SK-N-SH (cell line): ENCODE data around the gene OST4. TPM values are rescaled to one million over a fixed set of nuclear protein-coding genes. Genes with fewer than 3 reads are reported as not detected.

Source experiments
- CTCF ChIA-PET: fragments of 300-600, 350-600 bp; formaldehyde crosslinking; extraction: SDS; loops from one replicate; lab custom pipeline; 2021; lab: Yijun Ruan, JAX
- POLR2A ChIA-PET: fragments of 350-600 bp; sonication (Branson Sonifier 250); formaldehyde crosslinking; extraction: SDS; loops from one replicate; lab custom pipeline; 2020; ENCODE audit warnings: antibody characterized with exemption, inconsistent platforms; lab: Yijun Ruan, JAX
- DNase-seq: peaks from one replicate; pipeline ENCODE4 v3.0.0; 2012
- H2AFZ ChIP-seq: fragments of 200-600 bp; sonication (generic); 2 replicates; pipeline ENCODE4 v1.8.1; 2016; ENCODE audit warnings: antibody characterized with exemption, mild to moderate bottlenecking, low read depth
- H3F3A ChIP-seq: fragments of 200-600 bp; sonication (generic); replicated peaks from 2 replicates; pipeline ENCODE3; 2016; ENCODE audit warnings: antibody characterized with exemption, mild to moderate bottlenecking; ENCODE audit not compliant: insufficient read depth
- H3K27ac ChIP-seq, 2 experiments: fragments of 200-500 bp in 1 of 2; fragments of 200-600 bp in 1 of 2; sonication (Bioruptor generic) in 1 of 2; sonication (generic), shearing (Covaris generic) in 1 of 2; 2 replicates each; pipeline versions ENCODE4 v1.5.1 to v1.6.1; 2014 to 2016; ENCODE audit warnings: low read depth in 2 of 2, inconsistent platforms in 1 of 2, low read length in 1 of 2, mild to moderate bottlenecking in 1 of 2, mixed read lengths in 1 of 2
- H3K27me3 ChIP-seq: fragments of 200-600 bp; sonication (generic), shearing (Covaris generic); 2 replicates; pipeline ENCODE4 v1.6.1; 2016; ENCODE audit warnings: mixed run types; ENCODE audit not compliant: insufficient read depth
- H3K36me3 ChIP-seq, 2 experiments: fragments of 200-500 bp in 1 of 2; fragments of 200-600 bp in 1 of 2; sonication (Bioruptor generic) in 1 of 2; sonication (generic) in 1 of 2; replicated peaks in 1 of 2; 2 replicates each; pipeline versions ENCODE3 to v1.5.1; 2014 to 2016; ENCODE audit warnings: low read length in 1 of 2, mild to moderate bottlenecking in 1 of 2; ENCODE audit not compliant: insufficient read depth in 2 of 2, control insufficient read depth in 1 of 2
- H3K4me1 ChIP-seq, 2 experiments: fragments of 200-500 bp in 1 of 2; fragments of 200-600 bp in 1 of 2; sonication (Bioruptor generic) in 1 of 2; sonication (generic), shearing (Covaris generic) in 1 of 2; 2 replicates each; pipeline versions ENCODE4 v1.5.1 to v1.6.1; 2014 to 2016; ENCODE audit warnings: low read depth in 1 of 2, low read length in 1 of 2, mixed run types in 1 of 2; ENCODE audit not compliant: insufficient read depth in 2 of 2, control insufficient read depth in 1 of 2
- H3K4me2 ChIP-seq: fragments of 200-600 bp; sonication (generic), shearing (Covaris generic); 2 replicates; pipeline ENCODE4 v1.6.1; 2017; ENCODE audit warnings: mixed run types
- H3K4me3 ChIP-seq, 2 experiments: fragments of 200-500 bp in 1 of 2; fragments of 200-600 bp in 1 of 2; sonication (Bioruptor generic) in 1 of 2; sonication (generic), shearing (Covaris generic) in 1 of 2; 2 replicates each; pipeline versions ENCODE4 v1.5.1 to v1.8.1; 2014 to 2016; ENCODE audit warnings: low read depth in 2 of 2, inconsistent platforms in 1 of 2, low read length in 1 of 2, mild to moderate bottlenecking in 1 of 2, mixed read lengths in 1 of 2, moderate library complexity in 1 of 2
- H3K79me2 ChIP-seq: fragments of 200-600 bp; sonication (generic); 2 replicates; pipeline ENCODE4 v1.8.1; 2017; ENCODE audit warnings: mild to moderate bottlenecking; ENCODE audit not compliant: insufficient read depth
- H3K9ac ChIP-seq: fragments of 200-600 bp; sonication (generic); 2 replicates; pipeline ENCODE4 v1.6.1; 2017; ENCODE audit warnings: mixed run types
- H3K9me2 ChIP-seq: fragments of 200-600 bp; sonication (generic); 2 replicates; pipeline ENCODE4 v1.6.1; 2017; ENCODE audit warnings: mixed run types
- H3K9me3 ChIP-seq: fragments of 200-600 bp; sonication (generic); 2 replicates; pipeline ENCODE4 v1.6.1; 2017; ENCODE audit warnings: mixed run types, mild to moderate bottlenecking, moderate library complexity
- H4K20me1 ChIP-seq: fragments of 200-600 bp; sonication (generic); 2 replicates; pipeline ENCODE4 v1.6.1; 2017; ENCODE audit warnings: mild to moderate bottlenecking, mixed run types; ENCODE audit not compliant: insufficient read depth
- EZH2phosphoT487 ChIP-seq: fragments of 200-600 bp; sonication (generic); IDR thresholded peaks from 2 replicates; pipeline ENCODE4 v1.6.1; 2017; ENCODE audit warnings: low read depth, mixed run types, mild to moderate bottlenecking, antibody characterized with exemption, moderate library complexity, borderline replicate concordance
- FOXM1 ChIP-seq: IDR thresholded peaks from 2 replicates; pipeline ENCODE4 v1.4.0; 2012; ENCODE audit warnings: low read depth, mild to moderate bottlenecking
- GATA2 ChIP-seq: sonication (generic); formaldehyde crosslinking; IDR thresholded peaks from 2 replicates; pipeline ENCODE4 v1.5.0; 2020; ENCODE audit warnings: mild to moderate bottlenecking, missing genetic modification reagents
- MEF2A ChIP-seq: IDR thresholded peaks from 2 replicates; pipeline ENCODE4 v1.4.0; 2012; ENCODE audit warnings: low read depth, borderline replicate concordance
- NFIC ChIP-seq: IDR thresholded peaks from 2 replicates; pipeline ENCODE4 v1.4.0; 2012; ENCODE audit warnings: borderline replicate concordance
- POLR2AphosphoS5 ChIP-seq: IDR thresholded peaks from 2 replicates; pipeline ENCODE4 v1.6.1; 2012; ENCODE audit warnings: low read depth, low read length
- RAD21 ChIP-seq: IDR thresholded peaks from 2 replicates; pipeline ENCODE4 v1.6.1; 2012; ENCODE audit warnings: mild to moderate bottlenecking, low read length
- RXRA ChIP-seq: IDR thresholded peaks from 2 replicates; pipeline ENCODE4 v1.4.0; 2012; ENCODE audit warnings: low read depth, mild to moderate bottlenecking, borderline replicate concordance
- WGBS: methylation state at CpG from one replicate; pipeline ENCODE4 v1.1.6; 2017; ENCODE audit warnings: low lambda C conversion rate; 5-methylcytosine and 5-hydroxymethylcytosine counted together
- polyA plus RNA-seq, 3 experiments: library from polyadenylated mRNA; depleted of rRNA; stranded (reverse); fragments of >200 nt; gene quantifications; 2 replicates each; pipeline ENCODE4 v1.2.3, GENCODE V29; 2012
- TF ChIP-seq, protein P1 (sequence below): IDR thresholded peaks from 2 replicates; pipeline ENCODE4; 2012
- TF ChIP-seq, protein P2 (sequence below): fragments of 150-350 bp; IDR thresholded peaks from 2 replicates; pipeline ENCODE4 v1.6.1; 2017; ENCODE audit warnings: antibody characterized with exemption, low read length, low read depth, borderline replicate concordance

Gene OST4
- polyA plus RNA-seq, 1 of the 3 experiments (the other 2 are of a cell fraction): 1,851 TPM

DNA sequence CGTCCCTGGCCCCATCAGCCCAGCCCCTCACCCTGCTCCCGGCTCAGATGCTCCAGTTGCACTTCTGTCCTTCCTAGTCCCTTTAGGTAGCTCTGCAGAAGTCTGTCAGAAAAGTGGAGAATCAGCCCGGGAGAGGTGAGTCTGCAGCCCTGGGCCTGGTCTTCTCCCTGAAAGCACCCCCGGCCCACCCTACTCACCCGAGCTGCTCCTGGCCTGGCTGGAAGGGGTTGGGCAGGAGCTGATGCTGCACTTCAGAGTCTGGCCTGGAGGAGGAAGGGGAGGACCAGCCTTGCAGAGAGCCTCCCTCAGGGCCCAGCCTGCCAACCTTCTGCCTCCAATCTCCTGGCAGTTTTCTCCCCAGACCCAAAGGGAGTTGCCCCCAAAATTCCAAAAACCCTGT, 30.9 kb upstream of the OST4 start:
- Histone ChIP-seq H2AFZ (no peak overlapping the region), H3K4me1 (peaks cover 0 to under 1% of the 10 kb centered on the region in 2 experiments; a peak in 1 of 4 replicates), H3K36me3 (no peaks in the 10 kb centered on the region), H3K9ac (no peak overlapping the region), H3K27me3 (no peaks in the 10 kb centered on the region), H3K9me3 (no peaks in the 10 kb centered on the region), H3F3A (no peaks in the 10 kb centered on the region), H3K27ac (no peak overlapping the region), H3K79me2 (no peaks in the 10 kb centered on the region), H3K4me2 (no peak overlapping the region), H3K9me2 (no peaks in the 10 kb centered on the region), H3K4me3 (no peak overlapping the region), H4K20me1 (no peaks in the 10 kb centered on the region)
- no peak for DNase-seq
- POLR2A ChIA-PET: interaction anchor here (0.7 to 1.2 kb wide), 3 partner anchors 9 to 49 kb away, joined by 3 to 4 read pairs (median 3); no protein-coding TSS in a partner anchor
- WGBS: 90% methylated on average over 2 of the region's 5 CpGs
- TF ChIP-seq, protein P1, sequence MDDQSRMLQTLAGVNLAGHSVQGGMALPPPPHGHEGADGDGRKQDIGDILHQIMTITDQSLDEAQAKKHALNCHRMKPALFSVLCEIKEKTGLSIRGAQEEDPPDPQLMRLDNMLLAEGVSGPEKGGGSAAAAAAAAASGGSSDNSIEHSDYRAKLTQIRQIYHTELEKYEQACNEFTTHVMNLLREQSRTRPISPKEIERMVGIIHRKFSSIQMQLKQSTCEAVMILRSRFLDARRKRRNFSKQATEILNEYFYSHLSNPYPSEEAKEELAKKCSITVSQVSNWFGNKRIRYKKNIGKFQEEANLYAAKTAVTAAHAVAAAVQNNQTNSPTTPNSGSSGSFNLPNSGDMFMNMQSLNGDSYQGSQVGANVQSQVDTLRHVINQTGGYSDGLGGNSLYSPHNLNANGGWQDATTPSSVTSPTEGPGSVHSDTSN: no peak
- TF ChIP-seq RXRA (no peak), FOXM1 (no peak)
- CTCF ChIA-PET: interaction anchor here (0.8 to 14.2 kb wide), 8 partner anchors 50 to 202 kb away, joined by 3 to 169 read pairs (median 12); partner anchors contain the start of gene TRIM54

DNA sequence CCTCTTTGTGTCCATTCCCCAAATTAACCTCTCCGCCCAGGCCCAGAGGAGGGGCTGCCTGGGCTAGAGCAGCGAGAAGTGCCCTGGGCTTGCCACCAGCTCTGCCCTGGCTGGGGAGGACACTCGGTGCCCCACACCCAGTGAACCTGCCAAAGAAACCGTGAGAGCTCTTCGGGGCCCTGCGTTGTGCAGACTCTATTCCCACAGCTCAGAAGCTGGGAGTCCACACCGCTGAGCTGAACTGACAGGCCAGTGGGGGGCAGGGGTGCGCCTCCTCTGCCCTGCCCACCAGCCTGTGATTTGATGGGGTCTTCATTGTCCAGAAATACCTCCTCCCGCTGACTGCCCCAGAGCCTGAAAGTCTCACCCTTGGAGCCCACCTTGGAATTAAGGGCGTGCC, 28.6 kb upstream of the OST4 start:
- Histone ChIP-seq H3K36me3 (no peaks in the 10 kb centered on the region), H3K4me3 (no peak overlapping the region), H3K9ac (no peak overlapping the region), H3K4me2 (no peak overlapping the region), H2AFZ (no peak overlapping the region), H3K27me3 (no peaks in the 10 kb centered on the region), H3K9me2 (no peaks in the 10 kb centered on the region), H3K9me3 (no peaks in the 10 kb centered on the region), H3K27ac (no peak overlapping the region; a peak in 1 of 4 replicates), H3K4me1 (peaks cover 4 to 21% of the 10 kb centered on the region in 2 experiments; a peak in 2 of 4 replicates), H3F3A (no peaks in the 10 kb centered on the region), H4K20me1 (no peaks in the 10 kb centered on the region), H3K79me2 (no peaks in the 10 kb centered on the region)
- WGBS: 83% methylated on average over 7 of the region's 10 CpGs
- TF ChIP-seq NFIC (no peak), RAD21 (0 out of 2 replicates have a peak, but pooled peaks have one; percentile 8)
- CTCF ChIA-PET: interaction anchor here (1.0 to 14.2 kb wide), 28 partner anchors 9 to 204 kb away, joined by 3 to 169 read pairs (median 5); partner anchors contain the start of genes ABHD1, CGREF1, KHK and PREB
- DNase-seq: peak; percentile 44
- POLR2A ChIA-PET: interaction anchor here (0.6 to 2.0 kb wide), 2 partner anchors 25 to 91 kb away, joined by 3 to 6 read pairs; no protein-coding TSS in a partner anchor

DNA sequence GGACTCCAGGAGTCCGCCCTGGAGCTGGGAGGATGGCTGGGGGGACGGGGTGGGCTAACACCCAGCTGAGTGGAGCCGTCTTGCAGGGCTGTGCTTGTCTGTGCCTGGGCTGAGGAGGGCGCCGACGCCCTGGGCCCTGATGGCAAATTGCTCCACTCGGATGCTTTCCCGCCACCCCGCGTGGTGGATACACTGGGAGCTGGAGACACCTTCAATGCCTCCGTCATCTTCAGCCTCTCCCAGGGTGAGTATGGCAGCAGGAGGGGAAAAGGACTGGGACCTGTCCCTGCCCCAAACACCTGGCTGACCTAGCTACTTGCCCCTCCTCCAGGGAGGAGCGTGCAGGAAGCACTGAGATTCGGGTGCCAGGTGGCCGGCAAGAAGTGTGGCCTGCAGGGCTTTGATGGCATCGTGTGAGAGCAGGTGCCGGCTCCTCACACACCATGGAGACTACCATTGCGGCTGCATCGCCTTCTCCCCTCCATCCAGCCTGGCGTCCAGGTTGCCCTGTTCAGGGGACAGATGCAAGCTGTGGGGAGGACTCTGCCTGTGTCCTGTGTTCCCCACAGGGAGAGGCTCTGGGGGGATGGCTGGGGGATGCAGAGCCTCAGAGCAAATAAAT, 28.0 kb upstream of the OST4 start:
- POLR2A ChIA-PET: interaction anchor here (0.9 to 2.0 kb wide), 2 partner anchors 11 to 92 kb away, joined by 3 to 6 read pairs; no protein-coding TSS in a partner anchor

More for the DNA sequence above, 28.0 kb upstream of the OST4 start:
- no peaks in the 10 kb centered on the region for H3K9me3 ChIP-seq
- CTCF ChIA-PET: interaction anchor here (0.6 to 14.2 kb wide), 39 partner anchors 8 to 383 kb away, joined by 3 to 169 read pairs (median 4); partner anchors contain the start of genes ABHD1, CGREF1, KHK and PREB
- TF ChIP-seq EZH2phosphoT487 (no peak), GATA2 (no peak), POLR2AphosphoS5 (no peak), MEF2A (no peak)
- TF ChIP-seq, protein P2, sequence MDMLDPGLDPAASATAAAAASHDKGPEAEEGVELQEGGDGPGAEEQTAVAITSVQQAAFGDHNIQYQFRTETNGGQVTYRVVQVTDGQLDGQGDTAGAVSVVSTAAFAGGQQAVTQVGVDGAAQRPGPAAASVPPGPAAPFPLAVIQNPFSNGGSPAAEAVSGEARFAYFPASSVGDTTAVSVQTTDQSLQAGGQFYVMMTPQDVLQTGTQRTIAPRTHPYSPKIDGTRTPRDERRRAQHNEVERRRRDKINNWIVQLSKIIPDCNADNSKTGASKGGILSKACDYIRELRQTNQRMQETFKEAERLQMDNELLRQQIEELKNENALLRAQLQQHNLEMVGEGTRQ: no peak
- H3F3A ChIP-seq: no peaks in the 10 kb centered on the region
- no peak overlapping the region for H3K4me3 ChIP-seq
- no peaks in the 10 kb centered on the region for H3K79me2 ChIP-seq
- H2AFZ ChIP-seq: no peak overlapping the region
- H3K9me2 ChIP-seq: no peaks in the 10 kb centered on the region
- peak; percentile 44 for DNase-seq
- H3K9ac ChIP-seq: no peak overlapping the region
- no peak overlapping the region for H3K27ac ChIP-seq
- no peaks in the 10 kb centered on the region for H3K27me3 ChIP-seq
- no peak overlapping the region for H3K4me2 ChIP-seq
- 94% methylated on average over 15 of the region's 19 CpGs for WGBS
- H4K20me1 ChIP-seq: no peaks in the 10 kb centered on the region
- H3K36me3 ChIP-seq: no peaks in the 10 kb centered on the region
- H3K4me1 ChIP-seq: peaks cover 4 to 21% of the 10 kb centered on the region in 2 experiments; a peak in 2 of 4 replicates
